Peyer's patch (tissue), 4 donors: Measurements from ENCODE around the gene GALNT12. TPM values are rescaled to one million over a fixed set of nuclear protein-coding genes. Genes with fewer than 3 reads are reported as not detected.

ENCODE experiments used
- DNase-seq, 3 donors: peaks; one replicate each; pipeline ENCODE4 v3.0.0-alpha.2; 2017 to 2019
- H3K27ac ChIP-seq, 4 donors: fragments of 200-600 bp; sonication (generic); one replicate each; pipeline ENCODE4 v1.5.1; 2016 to 2019
- H3K27me3 ChIP-seq, 2 donors: fragments of 200-600 bp; sonication (generic); one replicate each; pipeline ENCODE4 v1.5.1; 2019
- H3K36me3 ChIP-seq, 3 donors: fragments of 200-600 bp; sonication (generic); one replicate each; pipeline ENCODE4 v1.5.1; 2016 to 2019
- H3K4me1 ChIP-seq, 4 donors: fragments of 200-600 bp; sonication (generic); one replicate each; pipeline ENCODE4 v1.5.1; 2016 to 2019
- H3K4me3 ChIP-seq, 4 donors: fragments of 200-600 bp; sonication (generic); 1 replicate in 3 of 4; 2 replicates in 1 of 4; pipeline ENCODE4 v1.5.1; 2016 to 2019; ENCODE audit warnings: mild to moderate bottlenecking in 1 of 4
- H3K9me3 ChIP-seq, 4 donors: fragments of 200-600 bp; sonication (generic); one replicate each; pipeline ENCODE4 v1.5.1; 2016 to 2019; ENCODE audit warnings: mild to moderate bottlenecking in 1 of 4
- CTCF ChIP-seq, 6 experiments: fragments of 450-650 bp in 4 of 6; fragments of 200-600 bp in 2 of 6; sonication (generic) in 1 of 6; IDR thresholded peaks; one replicate each; pipeline ENCODE4 v1.5.1; 2017 to 2019; ENCODE audit warnings: antibody characterized with exemption in 6 of 6, mild to moderate bottlenecking in 3 of 6, moderate library complexity in 1 of 6
- POLR2A ChIP-seq, 2 donors: fragments of 450-650 bp; IDR thresholded peaks; one replicate each; pipeline ENCODE4 v1.5.1; 2017; ENCODE audit warnings: antibody characterized with exemption in 2 of 2, mild to moderate bottlenecking in 2 of 2, moderate library complexity in 2 of 2
- total RNA-seq, 4 donors: library from RNA; depleted of rRNA; stranded (reverse); fragments of >200 nt; gene quantifications; one replicate each; pipeline ENCODE4 v1.1.0, GENCODE V29; 2016

The GALNT12 gene
- total RNA-seq, 4 donors from 2014 or later, result 73.6 to 118 (median 93.0) TPM

DNA sequence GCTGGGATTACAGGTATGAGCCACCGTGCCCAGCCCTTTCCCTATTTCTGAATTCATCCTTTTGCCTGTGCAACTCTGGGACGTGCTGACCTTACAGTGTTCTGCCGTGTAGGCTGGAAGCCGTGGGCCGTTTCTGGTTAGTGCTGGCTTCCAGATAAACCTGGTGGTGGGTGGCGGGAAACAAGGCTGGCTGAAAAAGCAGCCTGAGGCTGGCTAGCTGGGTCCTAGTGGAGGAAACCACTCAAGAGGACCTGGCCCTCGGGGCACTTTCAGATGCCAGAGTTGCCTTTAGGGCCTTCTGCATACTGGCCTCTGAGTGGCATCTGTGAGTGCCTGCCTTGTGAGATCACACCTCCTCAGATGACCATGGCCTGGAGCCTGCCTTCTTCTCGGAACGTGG, 26.9 kb downstream of the GALNT12 start:
- no peak for DNase-seq
- Histone ChIP-seq H3K36me3 (peaks cover 0 to 32% (median 0%) of the 10 kb centered on the region in 3 donors), H3K27ac (no peak overlapping the region), H3K27me3 (no peaks in the 10 kb centered on the region), H3K9me3 (no peaks in the 10 kb centered on the region), H3K4me1 (no peaks in the 10 kb centered on the region), H3K4me3 (no peak overlapping the region)
- no peak for TF ChIP-seq POLR2A (IDR thresholded peaks at IDR 0.05)
- TF ChIP-seq CTCF (IDR thresholded peaks at IDR 0.05), result no peak

- TF ChIP-seq POLR2A (IDR thresholded peaks at IDR 0.05) (no peak), CTCF (IDR thresholded peaks at IDR 0.05) (no peak)
- no peak overlapping the region for H3K27ac ChIP-seq
- H3K27me3 ChIP-seq, result no peaks in the 10 kb centered on the region
- H3K9me3 ChIP-seq, result no peaks in the 10 kb centered on the region
- no peaks in the 10 kb centered on the region for H3K4me1 ChIP-seq
- H3K4me3 ChIP-seq, result no peak overlapping the region
- peaks cover 0 to 32% (median 0%) of the 10 kb centered on the region in 3 donors for H3K36me3 ChIP-seq
- DNase-seq, result no peak
Measured at GRCh38 chr9:98836206-98836605, 28.7 kb downstream of the GALNT12 start.

GRCh38 chr9:98837516-98837915, 30.0 kb downstream of the GALNT12 start:
- TF ChIP-seq CTCF (IDR thresholded peaks at IDR 0.05), result no peak
- no peak for TF ChIP-seq POLR2A (IDR thresholded peaks at IDR 0.05)
- Histone ChIP-seq H3K27me3 (no peaks in the 10 kb centered on the region), H3K36me3 (peaks cover 0 to 29% (median 0%) of the 10 kb centered on the region in 3 donors), H3K4me1 (no peaks in the 10 kb centered on the region), H3K27ac (no peak overlapping the region), H3K4me3 (no peak overlapping the region), H3K9me3 (no peaks in the 10 kb centered on the region)
- DNase-seq, result no peak

GRCh38 chr9:98838155-98838867, 30.8 kb downstream of the GALNT12 start:
- no peak overlapping the region for H3K27ac ChIP-seq
- H3K4me3 ChIP-seq, result no peak overlapping the region
- H3K4me1 ChIP-seq, result no peaks in the 10 kb centered on the region
- DNase-seq, result no peak
- TF ChIP-seq CTCF (IDR thresholded peaks at IDR 0.05) (no peak), POLR2A (IDR thresholded peaks at IDR 0.05) (no peak)
- H3K27me3 ChIP-seq, result no peaks in the 10 kb centered on the region
- H3K36me3 ChIP-seq, result peaks cover 0 to 32% (median 0%) of the 10 kb centered on the region in 3 donors
- H3K9me3 ChIP-seq, result no peaks in the 10 kb centered on the region

DNA sequence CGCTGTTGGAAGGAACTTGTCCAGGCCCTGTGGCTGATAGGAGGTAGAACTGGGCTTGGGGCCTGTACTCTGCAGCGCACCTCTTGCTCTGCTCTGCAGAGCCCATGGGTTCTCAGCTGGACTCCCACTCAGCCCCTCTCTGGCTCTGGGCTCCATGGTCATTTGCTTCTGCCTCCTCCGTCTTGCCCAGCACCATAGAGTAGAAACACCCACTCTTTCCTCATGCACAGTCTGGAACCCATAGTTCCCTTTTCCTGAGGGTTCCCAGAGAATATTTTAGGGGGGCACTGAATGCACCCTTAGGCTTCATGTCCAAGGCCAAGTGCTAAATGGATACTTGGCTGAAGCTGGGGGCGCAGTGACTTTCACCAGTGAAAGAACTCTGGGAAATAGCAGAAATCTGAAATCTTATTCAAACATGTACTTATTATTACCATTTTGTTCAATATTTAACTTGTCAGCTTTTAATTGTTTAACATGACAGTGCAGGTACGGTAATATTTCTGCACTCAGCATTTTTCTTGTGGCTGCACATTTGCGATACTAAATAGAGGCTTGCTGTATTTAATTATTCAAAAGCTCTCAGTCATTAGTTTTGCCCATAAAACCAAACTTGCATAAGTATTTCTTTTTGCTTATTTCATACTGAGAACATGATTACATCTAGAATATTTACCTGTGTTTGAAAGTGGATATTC, 31.5 kb downstream of the GALNT12 start:
- H3K36me3 ChIP-seq, result peaks cover 0 to 32% (median 0%) of the 10 kb centered on the region in 3 donors
- H3K4me3 ChIP-seq, result no peak overlapping the region
- DNase-seq, result no peak
- no peak for TF ChIP-seq CTCF (IDR thresholded peaks at IDR 0.05)
- no peak for TF ChIP-seq POLR2A (IDR thresholded peaks at IDR 0.05)
- no peaks in the 10 kb centered on the region for H3K27me3 ChIP-seq
- no peaks in the 10 kb centered on the region for H3K9me3 ChIP-seq
- H3K27ac ChIP-seq, result no peak overlapping the region
- no peaks in the 10 kb centered on the region for H3K4me1 ChIP-seq
